Astrocyte of the spinal cord (primary cell): ENCODE data around the gene ME3.

ENCODE experiments used
- DNase-seq: peaks from one replicate; pipeline ENCODE4 v3.0.0; 2011; ENCODE audit warnings: low read depth, low spot score
- H3K4me3 ChIP-seq: 2 replicates; pipeline ENCODE4 v1.5.1; 2011; ENCODE audit warnings: low read depth, mild to moderate bottlenecking, low read length, moderate library complexity
- CTCF ChIP-seq: IDR thresholded peaks from 2 replicates; pipeline ENCODE4 v1.5.1; 2012; ENCODE audit warnings: low read depth, mild to moderate bottlenecking, low read length, inconsistent platforms
- in situ Hi-C: cut with HindIII; loops from 2 replicates; pipeline ENCODE4 v1.10.0; 2017; ENCODE audit warnings: low sequenced_read_pairs

ME3 gene

GRCh38 chr11:86518211-86518610 is 154.2 kb downstream of the ME3 start:
- TF ChIP-seq CTCF, result no peak
- in situ Hi-C loops, result no loop called here
- H3K4me3 ChIP-seq, result no peak overlapping the region
- no peak for DNase-seq

GRCh38 chr11:86517557-86517956 is 154.9 kb downstream of the ME3 start:
- in situ Hi-C loops, result no loop called here
- TF ChIP-seq CTCF, result no peak
- DNase-seq, result no peak
- H3K4me3 ChIP-seq, result no peak overlapping the region

GRCh38 chr11:86515297-86516094 is 156.9 kb downstream of the ME3 start:
- in situ Hi-C loops, result no loop called here

GRCh38 chr11:86514453-86514852 is 158.0 kb downstream of the ME3 start:
- no peak for DNase-seq
- in situ Hi-C loops, result no loop called here
- no peak overlapping the region for H3K4me3 ChIP-seq
- no peak for TF ChIP-seq CTCF

More at GRCh38 chr11:86515297-86516094, 156.9 kb downstream of the ME3 start:
- H3K4me3 ChIP-seq, result no peak overlapping the region
- peak; percentile 90 for DNase-seq
- no peak for TF ChIP-seq CTCF

- DNase-seq, result no peak
- no peak overlapping the region for H3K4me3 ChIP-seq
- no peak for TF ChIP-seq CTCF
- in situ Hi-C loops, result no loop called here
Observed at GRCh38 chr11:86513746-86514373, 158.6 kb downstream of the ME3 start.

- DNase-seq, result no peak
- in situ Hi-C loops, result no loop called here
- no peak overlapping the region for H3K4me3 ChIP-seq
- no peak for TF ChIP-seq CTCF
Observed at GRCh38 chr11:86513138-86513537, 159.3 kb downstream of the ME3 start.
